Keratinocyte (primary cell): Measurements from ENCODE around the gene PIGC. TPM values are rescaled to one million over a fixed set of nuclear protein-coding genes. Genes with fewer than 3 reads are reported as not detected.

Source experiments
- DNase-seq: peaks from one replicate; pipeline ENCODE4 v3.0.0-alpha.2; 2011; ENCODE audit warnings: low read depth, missing footprints, low spot score
- FAIRE-seq: peaks from 2 replicates; lab custom pipeline; 2011; peaks lifted over from hg19 to GRCh38; lab: Jason Lieb, UNC
- H2AFZ ChIP-seq: 2 replicates; pipeline ENCODE4 v1.6.0; 2012; ENCODE audit warnings: low read length, control low read depth, inconsistent platforms; ENCODE audit not compliant: control insufficient read depth
- H3K27ac ChIP-seq: 2 replicates; pipeline ENCODE4 v1.5.1; 2011; ENCODE audit warnings: low read length; ENCODE audit not compliant: control insufficient read depth, insufficient read depth
- H3K27me3 ChIP-seq: 3 replicates; pipeline ENCODE4 v1.6.0; 2011; ENCODE audit warnings: low read length; ENCODE audit not compliant: control insufficient read depth, insufficient read depth; ENCODE audit errors: extremely low read depth
- H3K36me3 ChIP-seq, 2 experiments: 2 replicates in 1 of 2; 3 replicates in 1 of 2; pipeline ENCODE4 v1.5.1; 2011; ENCODE audit warnings: low read length in 2 of 2, mild to moderate bottlenecking in 1 of 2; ENCODE audit not compliant: control insufficient read depth in 2 of 2, insufficient read depth in 2 of 2; ENCODE audit errors: extremely low read depth in 1 of 2
- H3K4me1 ChIP-seq: 3 replicates; pipeline ENCODE4 v1.5.1; 2011; ENCODE audit warnings: low read length; ENCODE audit not compliant: control insufficient read depth, insufficient read depth; ENCODE audit errors: extremely low read depth
- H3K4me2 ChIP-seq: 3 replicates; pipeline ENCODE4 v1.6.0; 2011; ENCODE audit warnings: low read depth, low read length; ENCODE audit not compliant: control insufficient read depth, insufficient read depth; ENCODE audit errors: extremely low read depth
- H3K4me3 ChIP-seq, 3 experiments: fragments of 200-600 bp in 1 of 3; sonication (generic) in 1 of 3; 2 replicates in 2 of 3; 3 replicates in 1 of 3; pipeline ENCODE4 v1.5.1; 2011 to 2016; ENCODE audit warnings: low read length in 3 of 3, mild to moderate bottlenecking in 3 of 3, control low read depth in 2 of 3, inconsistent platforms in 1 of 3, low read depth in 1 of 3, mixed read lengths in 1 of 3, mixed run types in 1 of 3, moderate library complexity in 1 of 3; ENCODE audit not compliant: control insufficient read depth in 2 of 3, insufficient read depth in 2 of 3; ENCODE audit errors: extremely low read depth in 1 of 3
- H3K79me2 ChIP-seq: 2 replicates; pipeline ENCODE4 v1.6.0; 2012; ENCODE audit warnings: low read length; ENCODE audit not compliant: control insufficient read depth, insufficient read depth
- H3K9ac ChIP-seq: 3 replicates; pipeline ENCODE4 v1.6.0; 2011; ENCODE audit warnings: low read length; ENCODE audit not compliant: control insufficient read depth, insufficient read depth; ENCODE audit errors: extremely low read depth
- H3K9me1 ChIP-seq: 3 replicates; pipeline ENCODE4 v1.6.0; 2011; ENCODE audit warnings: low read length; ENCODE audit not compliant: control insufficient read depth, insufficient read depth; ENCODE audit errors: extremely low read depth
- H3K9me3 ChIP-seq: 2 replicates; pipeline ENCODE4 v1.5.1; 2012; ENCODE audit warnings: low read depth, low read length; ENCODE audit not compliant: control insufficient read depth
- H4K20me1 ChIP-seq: 3 replicates; pipeline ENCODE4 v1.6.0; 2011; ENCODE audit warnings: low read length; ENCODE audit not compliant: control insufficient read depth, insufficient read depth; ENCODE audit errors: extremely low read depth
- EZH2 ChIP-seq: IDR thresholded peaks from one replicate; pipeline ENCODE4 v1.6.1; 2012; ENCODE audit warnings: inconsistent platforms, mild to moderate bottlenecking, low read length, moderate library complexity
- dilution Hi-C: fragments of 300-500 bp; cut with MboI; formaldehyde crosslinking; loops from one replicate; pipeline ENCODE4 v1.7.0; 2020; ENCODE audit warnings: low sequenced_read_pairs; ENCODE audit not compliant: extremely low pct_ligation_motif_present
- polyA plus RNA-seq, 5 experiments: library from polyadenylated mRNA; depleted of rRNA in 3 of 5; stranded (reverse) in 3 of 5; stranded (forward) in 1 of 5; unstranded in 1 of 5; fragments of >200 nt; gene quantifications; 1 replicate in 1 of 5; 2 replicates in 3 of 5; 3 replicates in 1 of 5; pipeline versions ENCODE4 v1.2.1 to v1.2.3, GENCODE V29; 2011 to 2012; ENCODE audit warnings: missing spikeins in 2 of 5, low read depth in 1 of 5, low replicate concordance in 1 of 5
- TF ChIP-seq, protein P1 (sequence below), 3 experiments: IDR thresholded peaks in 1 of 3; conservative IDR thresholded peaks in 1 of 3; optimal IDR thresholded peaks in 1 of 3; 2 replicates in 2 of 3; 3 replicates in 1 of 3; pipeline versions ENCODE3 to v1.5.1; 2011; ENCODE audit warnings: low read length in 3 of 3, mild to moderate bottlenecking in 3 of 3, moderate library complexity in 2 of 3, control low read depth in 1 of 3, inconsistent platforms in 1 of 3; ENCODE audit not compliant: insufficient read depth in 2 of 3; ENCODE audit errors: extremely low read depth in 1 of 3

PIGC gene
- polyA plus RNA-seq, 1 donor (not counting 4 experiments of a cell fraction or from before 2014, with no cell fraction given), result 21.6 TPM

DNA sequence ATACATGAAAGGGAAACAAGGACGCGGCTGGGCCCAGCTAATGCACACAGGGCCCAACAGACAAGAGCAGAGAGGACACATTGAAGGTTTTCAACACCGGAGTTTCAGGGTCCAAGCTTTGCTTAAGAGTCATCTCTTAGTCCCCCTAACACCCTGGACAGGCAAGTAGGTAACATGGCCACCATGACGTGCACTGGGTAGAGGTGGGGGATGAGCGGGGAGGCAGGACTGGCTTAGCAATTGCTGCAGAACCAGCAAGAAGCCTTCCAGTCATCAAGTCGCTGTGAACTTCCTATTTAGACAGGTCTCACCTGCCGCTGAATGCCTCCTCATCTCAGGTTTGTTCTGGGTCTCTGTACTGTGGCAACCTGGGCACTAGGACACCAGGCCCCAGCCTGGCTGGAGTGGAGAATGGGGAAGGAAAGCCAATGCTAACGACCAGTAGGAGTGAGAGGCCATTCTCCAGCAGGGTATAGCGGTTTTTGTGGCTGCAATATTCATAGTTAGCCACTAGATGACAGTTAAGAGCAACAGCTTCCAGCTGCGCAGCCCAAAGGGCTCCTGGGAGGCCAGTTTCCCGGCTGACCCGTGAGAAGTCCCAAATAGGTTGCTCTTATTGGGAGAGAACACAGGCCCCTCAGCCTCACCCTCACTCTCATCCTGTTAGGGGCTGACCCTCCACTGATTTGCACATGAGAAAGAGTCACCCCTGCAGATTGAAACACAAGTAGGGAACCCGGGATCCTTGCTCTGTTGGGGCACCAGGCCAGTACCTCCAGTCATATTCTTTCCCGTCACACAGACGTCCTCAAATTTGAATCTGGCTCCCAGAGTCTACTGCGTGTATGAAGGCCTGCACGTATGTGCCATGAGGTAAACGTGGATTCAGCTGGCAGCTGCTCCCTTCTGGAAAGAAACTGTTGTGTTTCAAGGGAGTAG is 6.0 kb upstream of the PIGC start:
- H3K9me3 ChIP-seq, result no peaks in the 10 kb centered on the region
- H3K4me1 ChIP-seq, result peaks cover 29% of the 10 kb centered on the region
- H2AFZ ChIP-seq, result peak overlapping the region; percentile 53
- peak; percentile 32 for FAIRE-seq
- no peak overlapping the region for H3K4me2 ChIP-seq
- no peaks in the 10 kb centered on the region for H4K20me1 ChIP-seq
- no peaks in the 10 kb centered on the region for H3K9me1 ChIP-seq
- dilution Hi-C loops, result no loop called here
- no peaks in the 10 kb centered on the region for H3K27me3 ChIP-seq
- no peak overlapping the region for H3K27ac ChIP-seq
- no peak overlapping the region for H3K4me3 ChIP-seq
- no peaks in the 10 kb centered on the region for H3K36me3 ChIP-seq
- TF ChIP-seq, protein P1, sequence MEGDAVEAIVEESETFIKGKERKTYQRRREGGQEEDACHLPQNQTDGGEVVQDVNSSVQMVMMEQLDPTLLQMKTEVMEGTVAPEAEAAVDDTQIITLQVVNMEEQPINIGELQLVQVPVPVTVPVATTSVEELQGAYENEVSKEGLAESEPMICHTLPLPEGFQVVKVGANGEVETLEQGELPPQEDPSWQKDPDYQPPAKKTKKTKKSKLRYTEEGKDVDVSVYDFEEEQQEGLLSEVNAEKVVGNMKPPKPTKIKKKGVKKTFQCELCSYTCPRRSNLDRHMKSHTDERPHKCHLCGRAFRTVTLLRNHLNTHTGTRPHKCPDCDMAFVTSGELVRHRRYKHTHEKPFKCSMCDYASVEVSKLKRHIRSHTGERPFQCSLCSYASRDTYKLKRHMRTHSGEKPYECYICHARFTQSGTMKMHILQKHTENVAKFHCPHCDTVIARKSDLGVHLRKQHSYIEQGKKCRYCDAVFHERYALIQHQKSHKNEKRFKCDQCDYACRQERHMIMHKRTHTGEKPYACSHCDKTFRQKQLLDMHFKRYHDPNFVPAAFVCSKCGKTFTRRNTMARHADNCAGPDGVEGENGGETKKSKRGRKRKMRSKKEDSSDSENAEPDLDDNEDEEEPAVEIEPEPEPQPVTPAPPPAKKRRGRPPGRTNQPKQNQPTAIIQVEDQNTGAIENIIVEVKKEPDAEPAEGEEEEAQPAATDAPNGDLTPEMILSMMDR (optimal IDR thresholded peaks at IDR 0.05 in 1 of 3, IDR thresholded peaks at IDR 0.05 in 1 of 3, conservative IDR thresholded peaks at IDR 0.05 in 1 of 3; ENCODE audit: extremely low read depth in 1 of 3, insufficient read depth in 2 of 3, low read length in 3 of 3), result peak; percentile 83 to 93 (median 92)
- no peak for TF ChIP-seq EZH2
- H3K79me2 ChIP-seq, result no peaks in the 10 kb centered on the region
- H3K9ac ChIP-seq, result no peak overlapping the region
- no peak for DNase-seq

DNA sequence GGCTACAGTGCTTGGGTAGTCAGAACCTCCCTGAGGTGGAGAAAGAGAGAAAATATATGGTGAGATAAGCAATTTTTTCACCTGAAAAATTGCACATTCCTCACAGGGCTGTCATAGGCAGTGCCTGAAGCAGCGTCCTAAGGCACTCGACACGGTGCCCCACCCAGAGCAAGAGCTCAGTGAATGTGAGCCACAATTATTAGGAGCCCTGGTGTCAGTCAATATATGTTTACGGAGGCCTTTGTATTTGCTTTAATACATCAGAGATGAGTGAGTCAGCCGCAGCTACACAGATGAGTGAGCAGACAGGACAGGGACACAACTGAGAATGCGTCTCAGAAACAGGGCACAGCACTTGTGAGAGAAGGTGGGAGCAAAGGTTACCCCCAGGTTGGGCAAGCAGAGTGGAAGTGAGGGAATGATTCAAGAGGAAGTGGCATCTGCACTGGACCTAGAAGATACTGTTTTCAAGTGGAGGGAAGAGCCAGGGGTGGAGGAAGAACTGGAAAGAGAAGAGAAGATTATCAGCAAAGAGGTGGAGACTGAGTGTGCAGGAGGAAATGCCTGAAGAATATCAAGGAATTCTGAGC is 5.2 kb upstream of the PIGC start:
- no peak for TF ChIP-seq EZH2
- TF ChIP-seq, protein P1 (optimal IDR thresholded peaks at IDR 0.05 in 1 of 3, IDR thresholded peaks at IDR 0.05 in 1 of 3, conservative IDR thresholded peaks at IDR 0.05 in 1 of 3; ENCODE audit: extremely low read depth in 1 of 3, insufficient read depth in 2 of 3, low read length in 3 of 3), result no peak
- Histone ChIP-seq H3K27me3 (no peaks in the 10 kb centered on the region), H2AFZ (peak overlapping the region; percentile 42), H3K79me2 (no peaks in the 10 kb centered on the region), H3K4me2 (peak overlapping the region; percentile 28), H3K27ac (peak overlapping the region; percentile 35), H3K36me3 (no peaks in the 10 kb centered on the region), H3K9ac (no peak overlapping the region), H3K4me1 (peaks cover 31% of the 10 kb centered on the region), H4K20me1 (no peaks in the 10 kb centered on the region), H3K9me3 (no peaks in the 10 kb centered on the region), H3K4me3 (no peak overlapping the region), H3K9me1 (no peaks in the 10 kb centered on the region)
- no peak for FAIRE-seq
- dilution Hi-C loops, result no loop called here
- DNase-seq, result no peak
